WERI-Rb-1 (cell line): ENCODE results near the gene ZXDA.

Experiments
- DNase-seq: peaks from one replicate; pipeline ENCODE4 v3.0.0-alpha.2; 2020
- H3K27ac ChIP-seq: fragments of 250-450 bp; sonication (Bioruptor Pico); 2 replicates; pipeline ENCODE4 v1.5.1; 2020; ENCODE audit warnings: mild to moderate bottlenecking, moderate library complexity
- H3K27me3 ChIP-seq: fragments of 250-450 bp; sonication (Bioruptor Pico); 2 replicates; pipeline ENCODE4 v1.5.1; 2021; ENCODE audit warnings: mild to moderate bottlenecking, low read depth, moderate library complexity; ENCODE audit not compliant: insufficient read depth, severe bottlenecking
- H3K36me3 ChIP-seq: fragments of 250-450 bp; sonication (Bioruptor Pico); 2 replicates; pipeline ENCODE4 v1.5.1; 2020; ENCODE audit warnings: mild to moderate bottlenecking, moderate library complexity
- H3K4me3 ChIP-seq: 2 replicates; pipeline ENCODE4 v1.5.1; 2011; ENCODE audit warnings: low read depth, mild to moderate bottlenecking, control low read depth, low read length
- H3K9me3 ChIP-seq: fragments of 250-450 bp; sonication (Bioruptor Pico); 2 replicates; pipeline ENCODE4 v1.5.1; 2021; ENCODE audit warnings: mild to moderate bottlenecking, moderate library complexity; ENCODE audit not compliant: severe bottlenecking
- TF ChIP-seq, protein P1 (sequence below): IDR thresholded peaks from 2 replicates; pipeline ENCODE4 v1.5.1; 2011; ENCODE audit warnings: low read depth, mild to moderate bottlenecking, control low read depth, inconsistent platforms, low read length

The ZXDA gene

DNA sequence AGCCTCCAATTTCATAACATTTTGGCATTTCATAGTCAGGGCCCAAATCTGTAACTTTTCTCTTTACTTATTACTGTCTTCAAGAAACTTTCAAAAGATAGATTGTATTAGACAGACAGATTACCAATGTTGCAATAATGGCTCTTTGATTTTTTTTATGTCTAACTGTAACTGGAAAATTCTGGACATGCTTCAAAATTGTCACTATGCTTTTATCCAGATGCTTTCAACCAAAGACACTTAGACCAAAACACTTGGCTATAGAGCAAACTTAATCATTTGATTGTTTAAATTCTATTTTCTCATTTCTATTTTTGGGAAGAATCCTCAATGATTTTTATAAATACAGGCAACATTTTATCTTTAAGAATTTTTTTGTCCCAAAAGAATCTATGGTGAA lies 10.4 kb downstream of the ZXDA start:
- DNase-seq, result no peak
- Histone ChIP-seq H3K36me3 (no peaks in the 10 kb centered on the region), H3K4me3 (no peak overlapping the region), H3K9me3 (no peaks in the 10 kb centered on the region), H3K27me3 (peaks cover 4% of the 10 kb centered on the region), H3K27ac (no peak overlapping the region)
- TF ChIP-seq, protein P1, sequence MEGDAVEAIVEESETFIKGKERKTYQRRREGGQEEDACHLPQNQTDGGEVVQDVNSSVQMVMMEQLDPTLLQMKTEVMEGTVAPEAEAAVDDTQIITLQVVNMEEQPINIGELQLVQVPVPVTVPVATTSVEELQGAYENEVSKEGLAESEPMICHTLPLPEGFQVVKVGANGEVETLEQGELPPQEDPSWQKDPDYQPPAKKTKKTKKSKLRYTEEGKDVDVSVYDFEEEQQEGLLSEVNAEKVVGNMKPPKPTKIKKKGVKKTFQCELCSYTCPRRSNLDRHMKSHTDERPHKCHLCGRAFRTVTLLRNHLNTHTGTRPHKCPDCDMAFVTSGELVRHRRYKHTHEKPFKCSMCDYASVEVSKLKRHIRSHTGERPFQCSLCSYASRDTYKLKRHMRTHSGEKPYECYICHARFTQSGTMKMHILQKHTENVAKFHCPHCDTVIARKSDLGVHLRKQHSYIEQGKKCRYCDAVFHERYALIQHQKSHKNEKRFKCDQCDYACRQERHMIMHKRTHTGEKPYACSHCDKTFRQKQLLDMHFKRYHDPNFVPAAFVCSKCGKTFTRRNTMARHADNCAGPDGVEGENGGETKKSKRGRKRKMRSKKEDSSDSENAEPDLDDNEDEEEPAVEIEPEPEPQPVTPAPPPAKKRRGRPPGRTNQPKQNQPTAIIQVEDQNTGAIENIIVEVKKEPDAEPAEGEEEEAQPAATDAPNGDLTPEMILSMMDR, result no peak

DNA sequence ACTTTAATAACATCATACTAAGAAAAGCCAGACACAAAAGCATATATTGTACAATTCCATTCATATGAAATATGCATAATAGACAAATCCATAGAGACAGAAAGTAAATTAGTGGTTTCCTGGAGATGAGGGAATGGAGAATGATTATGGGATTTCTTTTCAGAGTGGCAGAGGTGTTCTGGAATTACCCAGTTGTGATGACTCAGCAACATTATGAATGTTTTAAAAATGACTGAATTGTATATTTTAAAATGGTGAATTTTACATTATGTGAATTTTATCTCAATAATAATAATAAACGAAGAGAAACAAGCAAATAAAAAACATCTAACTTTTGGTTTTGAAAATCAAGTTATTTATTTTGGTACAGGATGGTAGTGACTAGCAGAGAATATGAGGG lies 11.2 kb downstream of the ZXDA start:
- Histone ChIP-seq H3K36me3 (no peaks in the 10 kb centered on the region), H3K9me3 (no peaks in the 10 kb centered on the region), H3K4me3 (no peak overlapping the region), H3K27ac (no peak overlapping the region), H3K27me3 (peaks cover 4% of the 10 kb centered on the region)
- no peak for DNase-seq
- TF ChIP-seq, protein P1, result no peak

DNA sequence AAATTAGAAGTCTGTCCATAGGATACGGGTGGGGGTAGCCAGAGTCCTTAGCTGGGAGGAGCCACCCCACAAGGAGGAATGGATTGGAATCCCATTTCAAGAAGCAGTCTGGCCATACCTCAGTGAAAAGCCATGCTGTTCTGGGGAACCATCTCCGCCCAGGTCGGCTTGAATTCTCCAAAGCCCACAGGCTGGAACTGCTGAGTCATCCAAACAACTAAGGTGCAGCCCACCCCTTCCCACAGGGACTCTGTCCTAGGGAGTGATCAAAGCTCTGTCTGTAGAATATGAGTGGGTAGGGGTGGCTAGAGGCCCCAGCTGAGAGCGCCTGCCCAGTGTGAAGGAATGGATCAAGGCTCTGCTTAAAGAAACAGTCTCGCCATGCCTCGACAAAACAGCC lies 38.8 kb downstream of the ZXDA start:
- Histone ChIP-seq H3K27me3 (peaks cover 33% of the 10 kb centered on the region), H3K36me3 (no peaks in the 10 kb centered on the region), H3K4me3 (no peak overlapping the region), H3K9me3 (no peaks in the 10 kb centered on the region), H3K27ac (no peak overlapping the region)
- no peak for DNase-seq
- TF ChIP-seq, protein P1, result no peak
